IPS-18a (cell line): Measurements from ENCODE around the gene SETD5.
"Not testable (repeated sequence)": the region's sequence is repeated elsewhere in the genome, so short reads cannot be mapped to it uniquely, and the experiment has no call there.

Source experiments
- H3K27ac ChIP-seq: one replicate; pipeline ENCODE4 v1.5.1; 2013; ENCODE audit warnings: low read length
- H3K27me3 ChIP-seq: one replicate; pipeline ENCODE4 v1.6.1; 2013; ENCODE audit warnings: mild to moderate bottlenecking, low read length; ENCODE audit not compliant: control insufficient read depth, insufficient read depth
- H3K36me3 ChIP-seq: one replicate; pipeline ENCODE4 v1.6.1; 2013; ENCODE audit warnings: low read depth, low read length; ENCODE audit not compliant: control insufficient read depth
- H3K4me1 ChIP-seq: one replicate; pipeline ENCODE4 v1.6.1; 2013; ENCODE audit warnings: low read depth, low read length; ENCODE audit not compliant: control insufficient read depth
- H3K4me3 ChIP-seq: one replicate; pipeline ENCODE4 v1.5.1; 2013; ENCODE audit warnings: low read length
- H3K9ac ChIP-seq: one replicate; pipeline ENCODE4 v1.6.1; 2013; ENCODE audit warnings: mild to moderate bottlenecking, low read length, moderate library complexity
- H3K9me3 ChIP-seq: one replicate; pipeline ENCODE4 v1.6.1; 2013; ENCODE audit warnings: low read depth, low read length; ENCODE audit not compliant: control insufficient read depth

The SETD5 gene

DNA sequence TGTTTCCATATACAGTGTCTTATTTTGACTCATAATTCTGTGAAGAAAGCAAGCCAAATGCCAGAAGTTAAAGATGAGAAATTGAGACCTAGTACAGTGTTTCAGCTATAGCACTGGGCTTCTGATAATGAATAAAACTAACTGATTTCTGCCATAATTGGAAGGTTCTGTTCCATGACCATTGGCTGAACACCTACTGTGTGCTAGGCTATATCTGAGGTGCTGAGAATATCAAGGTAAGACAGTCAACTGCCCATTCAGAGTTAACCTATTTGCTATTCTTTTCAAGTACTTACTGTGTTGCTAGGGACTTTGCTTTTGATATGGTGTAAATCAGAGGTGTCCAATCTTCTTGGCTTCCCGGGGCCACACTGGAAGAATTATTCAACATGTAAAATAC lies 82.8 kb downstream of the SETD5 start:
- Histone ChIP-seq H3K36me3 (peaks cover 53% of the 10 kb centered on the region), H3K9me3 (no peaks in the 10 kb centered on the region), H3K9ac (no peak overlapping the region), H3K4me3 (no peak overlapping the region), H3K27me3 (no peaks in the 10 kb centered on the region), H3K4me1 (no peaks in the 10 kb centered on the region), H3K27ac (no peak overlapping the region)

DNA sequence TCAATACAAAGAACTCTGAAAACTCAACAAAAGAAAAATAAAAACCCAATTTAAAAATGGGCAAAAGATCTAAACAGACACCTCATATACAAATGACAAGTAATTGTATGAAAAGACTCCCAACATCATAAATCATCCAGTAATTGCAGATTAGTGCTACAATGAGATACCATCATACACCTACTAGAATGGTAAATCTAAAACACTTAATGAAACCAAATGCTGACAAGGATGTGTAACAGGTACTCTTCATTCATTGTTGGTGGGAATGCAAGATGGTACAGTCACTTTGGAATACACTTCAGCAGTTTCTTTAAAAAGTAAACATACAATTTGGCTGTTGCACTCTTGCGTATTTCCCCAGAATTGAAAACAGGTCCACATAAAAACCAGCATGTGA lies 87.8 kb downstream of the SETD5 start:
- peaks cover 8% of the 10 kb centered on the region for H3K36me3 ChIP-seq
- no peak overlapping the region for H3K4me3 ChIP-seq
- H3K4me1 ChIP-seq, result no peaks in the 10 kb centered on the region
- no peak overlapping the region for H3K9ac ChIP-seq
- H3K27me3 ChIP-seq, result no peaks in the 10 kb centered on the region
- H3K9me3 ChIP-seq, result no peaks in the 10 kb centered on the region
- no peak overlapping the region for H3K27ac ChIP-seq

DNA sequence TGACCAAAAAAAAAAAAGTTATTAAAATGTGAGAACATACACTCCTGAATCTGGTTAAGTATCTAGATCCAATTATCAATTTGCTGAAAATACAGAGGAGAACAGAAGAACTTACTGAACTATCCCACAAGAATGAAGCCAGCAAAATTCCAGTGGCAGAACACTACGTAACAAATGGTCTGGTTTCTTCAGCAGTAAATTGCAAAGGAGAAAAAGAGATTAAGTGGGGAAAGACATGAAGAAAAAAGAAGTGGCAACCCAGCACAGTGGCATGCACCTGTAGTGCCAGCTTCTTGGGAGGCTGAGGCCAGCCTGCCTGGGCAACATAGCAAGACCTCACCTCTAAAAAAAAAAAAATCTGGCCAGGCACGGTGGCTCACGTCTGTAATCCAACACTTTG lies 94.1 kb downstream of the SETD5 start:
- no peak overlapping the region for H3K9ac ChIP-seq
- no peaks in the 10 kb centered on the region for H3K4me1 ChIP-seq
- H3K4me3 ChIP-seq, result no peak overlapping the region
- H3K27me3 ChIP-seq, result peaks cover 10% of the 10 kb centered on the region
- H3K27ac ChIP-seq, result no peak overlapping the region
- H3K36me3 ChIP-seq, result no peaks in the 10 kb centered on the region
- H3K9me3 ChIP-seq, result no peaks in the 10 kb centered on the region

DNA sequence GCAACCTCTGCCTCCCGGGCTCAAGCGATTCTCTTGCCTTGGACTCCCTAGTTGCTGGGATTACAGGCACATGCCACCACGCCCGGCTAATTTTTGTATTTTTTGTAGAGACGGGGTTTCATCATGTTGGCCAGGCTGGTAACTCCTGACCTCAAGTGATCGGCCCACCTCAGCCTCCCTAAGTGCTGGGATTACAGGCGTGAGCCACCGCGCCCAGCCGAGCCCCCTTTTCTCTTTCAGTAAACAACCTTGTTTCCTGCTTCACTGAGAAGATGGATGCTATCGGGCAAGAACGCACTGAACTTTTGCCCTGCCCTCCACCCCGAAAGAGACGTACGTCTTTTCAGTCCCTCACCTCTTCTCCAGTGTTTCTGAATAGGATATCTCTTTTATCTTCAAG lies 96.6 kb downstream of the SETD5 start:
- H3K4me1 ChIP-seq, H3K4me3 ChIP-seq: not testable (repeated sequence)

DNA sequence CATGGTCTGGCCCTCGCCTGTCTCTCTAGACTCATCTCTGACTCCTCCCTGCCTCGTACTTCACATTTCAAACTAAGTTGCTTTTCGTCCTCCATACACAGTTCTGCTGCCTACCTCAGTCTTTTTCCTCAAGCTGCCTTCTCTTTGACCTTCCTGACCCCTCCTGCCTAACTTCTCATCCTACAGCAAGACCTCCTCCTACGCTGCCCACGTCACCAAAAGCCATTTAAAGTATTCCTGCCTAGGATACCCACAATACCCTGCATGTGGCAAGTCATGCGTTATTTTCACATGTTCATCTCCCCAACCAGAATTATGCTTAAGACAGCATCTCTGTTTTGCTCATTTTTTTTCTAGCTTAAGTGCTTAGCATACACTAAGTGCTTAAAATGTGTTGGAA lies 99.5 kb downstream of the SETD5 start:
- H3K9ac ChIP-seq, result no peak overlapping the region
- no peaks in the 10 kb centered on the region for H3K4me1 ChIP-seq
- no peaks in the 10 kb centered on the region for H3K9me3 ChIP-seq
- no peaks in the 10 kb centered on the region for H3K36me3 ChIP-seq
- peaks cover 33% of the 10 kb centered on the region for H3K27me3 ChIP-seq
- no peak overlapping the region for H3K4me3 ChIP-seq
- H3K27ac ChIP-seq, result no peak overlapping the region

More for the DNA sequence above, 96.6 kb downstream of the SETD5 start:
- peaks cover 20% of the 10 kb centered on the region for H3K27me3 ChIP-seq
- not testable (repeated sequence) for H3K36me3 ChIP-seq, H3K9ac ChIP-seq, H3K27ac ChIP-seq, H3K9me3 ChIP-seq

DNA sequence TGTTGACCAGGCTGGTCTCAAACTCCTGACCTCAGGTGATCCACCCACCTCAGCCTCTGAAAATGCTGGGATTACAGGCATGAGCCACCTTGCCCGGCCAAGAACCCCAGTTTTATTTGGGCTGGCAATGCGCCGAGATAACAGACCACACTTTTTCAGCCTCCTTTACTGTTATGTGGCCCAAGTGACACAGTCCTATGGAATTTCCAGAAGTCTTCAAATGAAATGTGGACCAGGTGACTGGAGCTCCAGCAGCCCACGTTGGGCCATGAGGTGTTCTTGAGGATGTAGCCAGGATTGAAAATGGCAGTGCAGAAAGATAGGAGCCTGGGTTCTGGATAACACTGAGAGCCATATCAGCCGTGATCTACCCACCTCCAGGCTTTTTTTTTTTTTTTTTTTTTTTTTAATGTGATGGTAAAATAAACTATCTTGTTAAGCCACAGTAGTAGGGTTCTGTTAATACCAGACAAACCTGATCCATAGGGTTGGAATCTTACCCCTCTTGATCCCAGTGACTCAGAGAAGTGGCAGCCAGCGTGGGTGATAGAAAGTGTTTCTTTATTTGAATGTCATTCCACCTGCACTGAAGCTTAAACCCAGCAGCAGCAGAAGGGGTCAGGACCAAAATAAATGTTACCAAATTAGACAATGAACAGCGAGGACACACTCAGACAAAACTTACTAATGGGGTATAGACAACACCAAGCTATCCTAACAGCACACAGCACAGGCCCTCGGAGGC lies 100.6 kb downstream of the SETD5 start:
- Histone ChIP-seq H3K4me1 (no peaks in the 10 kb centered on the region), H3K9me3 (no peaks in the 10 kb centered on the region), H3K4me3 (no peak overlapping the region), H3K27me3 (peaks cover 33% of the 10 kb centered on the region), H3K36me3 (no peaks in the 10 kb centered on the region), H3K27ac (no peak overlapping the region), H3K9ac (no peak overlapping the region)

DNA sequence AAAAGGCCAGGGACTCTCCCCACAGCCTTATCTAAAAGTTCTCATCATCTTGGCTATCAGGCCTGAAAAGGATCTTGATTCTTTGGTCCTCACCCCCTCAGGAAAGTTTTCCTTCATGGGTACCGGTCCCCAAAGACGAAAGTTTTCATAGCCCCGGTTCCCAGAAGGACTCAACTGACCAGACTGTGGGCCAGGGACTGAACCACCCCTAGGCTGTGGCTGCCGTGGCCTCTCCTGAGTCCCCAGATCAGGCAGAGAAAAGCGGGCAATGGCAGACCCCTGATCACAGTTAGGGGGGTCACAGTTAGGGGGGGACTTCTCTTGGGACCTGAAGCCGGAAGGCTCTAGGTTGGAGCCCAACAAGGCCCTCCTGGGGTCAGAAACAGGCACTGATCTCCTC lies 101.4 kb downstream of the SETD5 start:
- Histone ChIP-seq H3K4me3 (no peak overlapping the region), H3K4me1 (no peaks in the 10 kb centered on the region), H3K27ac (no peak overlapping the region), H3K27me3 (peaks cover 33% of the 10 kb centered on the region), H3K36me3 (no peaks in the 10 kb centered on the region), H3K9me3 (no peaks in the 10 kb centered on the region), H3K9ac (no peak overlapping the region)

DNA sequence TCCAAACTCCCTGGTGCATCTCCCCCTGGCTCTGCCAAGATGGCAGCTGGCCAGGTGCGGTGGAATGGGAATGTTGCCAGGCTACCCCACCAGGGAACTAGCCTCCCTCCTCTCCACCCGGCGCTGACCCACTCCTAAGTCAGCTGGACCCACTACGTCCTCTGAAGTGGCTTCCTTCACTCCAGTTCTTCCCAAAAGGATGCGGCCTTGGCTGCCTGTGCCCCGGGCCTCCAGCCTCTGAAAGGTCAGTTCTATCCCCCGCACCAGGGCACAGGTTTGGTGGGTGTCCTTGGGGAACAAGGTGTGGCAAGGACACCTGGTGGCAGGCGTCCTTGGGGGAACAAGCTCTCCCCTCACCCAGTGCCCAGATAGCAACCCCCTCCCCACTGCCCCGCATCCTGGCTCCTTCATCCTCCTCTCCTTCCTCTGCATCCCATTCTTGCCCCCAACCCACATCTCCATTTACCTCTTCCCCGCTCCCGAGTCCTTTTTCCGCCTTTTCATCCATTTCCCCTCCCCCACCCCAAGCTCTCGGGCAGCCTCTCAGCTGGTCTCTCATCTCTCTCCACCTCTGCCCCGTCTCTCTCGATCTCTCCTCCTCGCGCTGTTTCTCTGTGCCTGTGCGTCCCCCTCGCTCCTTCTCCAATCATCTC lies 102.2 kb downstream of the SETD5 start:
- no peak overlapping the region for H3K27ac ChIP-seq
- H3K4me3 ChIP-seq, result peak overlapping the region; percentile 83
- no peaks in the 10 kb centered on the region for H3K9me3 ChIP-seq
- H3K9ac ChIP-seq, result peak overlapping the region; percentile 59
- H3K36me3 ChIP-seq, result no peaks in the 10 kb centered on the region
- no peaks in the 10 kb centered on the region for H3K4me1 ChIP-seq
- peaks cover 29% of the 10 kb centered on the region for H3K27me3 ChIP-seq

DNA sequence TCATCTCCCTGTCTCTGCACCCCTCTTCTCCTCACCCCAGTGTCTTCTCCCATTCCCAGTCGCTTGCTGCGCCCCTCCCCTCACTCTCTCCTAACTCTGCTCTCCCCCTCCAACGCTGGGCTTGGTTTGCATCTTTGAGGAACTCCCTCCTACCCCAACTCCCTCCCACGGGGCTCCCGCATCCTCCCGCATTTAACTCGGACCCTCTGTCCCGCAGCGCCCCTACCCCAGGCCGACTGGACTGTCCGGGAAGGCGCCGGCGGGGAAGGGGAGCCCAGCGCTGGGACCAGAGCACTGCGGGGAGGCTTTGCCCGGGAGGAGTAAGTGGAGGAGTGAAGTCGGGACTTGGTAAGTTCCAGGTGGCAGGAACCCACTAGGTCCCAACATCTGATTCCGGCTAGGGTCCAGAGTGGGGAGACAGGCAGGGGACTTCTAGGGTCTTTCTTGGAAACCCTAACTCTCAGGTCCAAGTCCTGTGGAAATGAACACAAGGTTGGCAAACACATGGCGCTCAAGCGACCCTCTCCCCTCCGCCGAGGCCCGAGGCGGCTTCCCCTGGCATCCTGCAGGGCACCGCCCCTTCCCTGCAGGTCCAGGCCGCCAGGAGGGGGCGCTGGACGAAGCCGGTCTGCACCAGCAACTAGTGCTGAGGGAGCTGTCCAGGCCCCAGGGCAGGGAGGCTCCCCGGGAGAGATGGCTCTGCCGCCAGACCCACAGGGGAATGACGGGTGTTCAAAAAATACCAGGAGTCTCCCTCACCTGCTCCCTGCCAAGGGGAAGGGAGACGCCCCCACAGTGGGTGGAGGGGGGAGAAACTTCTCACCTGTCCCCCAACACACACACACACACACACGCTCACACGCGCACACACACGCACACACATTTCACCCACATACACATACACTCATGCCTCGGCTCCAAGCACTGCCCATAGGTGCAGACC lies 103.0 kb downstream of the SETD5 start:
- no peaks in the 10 kb centered on the region for H3K36me3 ChIP-seq
- H3K9ac ChIP-seq, result peak overlapping the region; percentile 59
- H3K4me3 ChIP-seq, result peak overlapping the region; percentile 83

DNA sequence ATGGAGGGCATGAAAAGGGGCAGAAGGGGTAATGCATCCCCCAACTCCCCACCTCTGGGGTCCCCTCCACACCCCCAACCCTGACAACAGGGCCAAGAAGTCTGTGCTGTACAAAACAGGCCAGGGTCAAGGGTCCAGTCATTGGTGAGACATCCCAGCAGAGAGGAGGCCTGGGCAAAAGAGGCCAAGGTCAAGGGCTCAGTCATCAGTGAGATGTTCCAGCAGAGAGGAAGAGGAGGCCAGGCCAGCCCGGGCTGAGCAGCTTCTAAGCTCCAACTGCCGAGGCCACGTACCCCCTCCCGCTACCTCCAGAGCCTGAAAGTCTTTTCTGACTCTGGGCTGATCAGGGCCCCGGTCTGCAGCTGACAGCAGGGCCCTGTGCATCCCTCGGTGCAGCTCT lies 103.8 kb downstream of the SETD5 start:
- Histone ChIP-seq H3K4me1 (no peaks in the 10 kb centered on the region), H3K4me3 (no peak overlapping the region), H3K27ac (no peak overlapping the region), H3K27me3 (peaks cover 22% of the 10 kb centered on the region), H3K9ac (no peak overlapping the region), H3K9me3 (no peaks in the 10 kb centered on the region), H3K36me3 (no peaks in the 10 kb centered on the region)

More for the DNA sequence above, 103.0 kb downstream of the SETD5 start:
- Histone ChIP-seq H3K4me1 (no peaks in the 10 kb centered on the region), H3K9me3 (no peaks in the 10 kb centered on the region), H3K27ac (no peak overlapping the region), H3K27me3 (peaks cover 23% of the 10 kb centered on the region)

DNA sequence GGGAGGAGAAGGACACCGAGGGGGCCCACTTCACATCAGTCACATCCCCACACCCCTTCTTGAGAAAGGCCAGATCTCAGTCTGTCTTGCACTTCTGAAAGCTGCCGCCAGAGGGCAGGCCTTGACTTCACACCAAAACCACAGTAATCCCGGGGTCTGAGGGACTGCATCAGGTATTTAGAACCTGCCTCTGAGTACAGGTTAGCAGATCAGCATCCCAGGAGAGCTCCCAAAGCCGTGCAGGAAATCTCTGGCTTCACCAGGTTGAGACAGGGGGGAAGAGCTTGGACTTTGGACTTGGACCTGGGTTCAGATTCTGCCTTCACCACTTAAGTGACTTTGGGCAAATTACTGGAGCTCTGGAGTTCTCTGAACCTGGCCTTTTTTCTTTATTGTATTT lies 105.9 kb downstream of the SETD5 start:
- no peak overlapping the region for H3K27ac ChIP-seq
- peaks cover 27% of the 10 kb centered on the region for H3K27me3 ChIP-seq
- no peaks in the 10 kb centered on the region for H3K4me1 ChIP-seq
- H3K9ac ChIP-seq, result no peak overlapping the region
- no peaks in the 10 kb centered on the region for H3K36me3 ChIP-seq
- H3K9me3 ChIP-seq, result no peaks in the 10 kb centered on the region
- H3K4me3 ChIP-seq, result no peak overlapping the region
